Fibroblast of skin of left quadriceps (primary cell): ENCODE measurements around the gene CD22.

Experiments
- DNase-seq, 2 experiments: peaks; one replicate each; pipeline ENCODE4 v3.0.0-alpha.2; 2013; ENCODE audit warnings: low read depth in 2 of 2

Gene CD22

DNA sequence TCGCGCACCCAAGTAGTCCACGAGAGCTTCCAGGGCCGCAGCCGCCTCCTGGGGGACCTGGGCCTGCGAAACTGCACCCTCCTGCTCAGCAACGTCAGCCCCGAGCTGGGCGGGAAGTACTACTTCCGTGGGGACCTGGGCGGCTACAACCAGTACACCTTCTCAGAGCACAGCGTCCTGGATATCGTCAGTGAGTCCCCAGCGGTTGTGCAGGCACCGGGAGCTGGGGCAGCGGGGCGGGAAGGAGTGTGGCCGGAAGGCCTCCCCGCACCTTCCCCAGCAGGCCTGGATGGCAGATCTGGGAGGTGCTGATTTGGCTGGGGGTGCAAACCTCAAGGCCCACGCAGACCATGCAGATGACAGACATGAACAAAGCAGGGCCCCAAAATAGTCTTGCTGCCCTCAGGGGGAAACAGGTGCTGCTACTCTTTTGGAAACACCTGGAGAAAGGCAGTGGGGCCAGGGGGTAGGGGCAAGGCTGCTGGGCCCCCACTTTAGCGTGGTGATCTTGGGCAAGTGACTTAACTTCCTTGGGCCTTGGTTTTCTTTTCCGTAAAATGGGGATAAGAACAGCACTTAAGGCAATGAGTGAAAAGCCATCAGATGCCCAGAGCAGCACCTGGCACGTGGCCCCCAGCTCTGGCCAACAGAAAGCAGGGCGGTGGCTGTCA lies 33.1 kb upstream of the CD22 start:
- DNase-seq, result no peak

DNA sequence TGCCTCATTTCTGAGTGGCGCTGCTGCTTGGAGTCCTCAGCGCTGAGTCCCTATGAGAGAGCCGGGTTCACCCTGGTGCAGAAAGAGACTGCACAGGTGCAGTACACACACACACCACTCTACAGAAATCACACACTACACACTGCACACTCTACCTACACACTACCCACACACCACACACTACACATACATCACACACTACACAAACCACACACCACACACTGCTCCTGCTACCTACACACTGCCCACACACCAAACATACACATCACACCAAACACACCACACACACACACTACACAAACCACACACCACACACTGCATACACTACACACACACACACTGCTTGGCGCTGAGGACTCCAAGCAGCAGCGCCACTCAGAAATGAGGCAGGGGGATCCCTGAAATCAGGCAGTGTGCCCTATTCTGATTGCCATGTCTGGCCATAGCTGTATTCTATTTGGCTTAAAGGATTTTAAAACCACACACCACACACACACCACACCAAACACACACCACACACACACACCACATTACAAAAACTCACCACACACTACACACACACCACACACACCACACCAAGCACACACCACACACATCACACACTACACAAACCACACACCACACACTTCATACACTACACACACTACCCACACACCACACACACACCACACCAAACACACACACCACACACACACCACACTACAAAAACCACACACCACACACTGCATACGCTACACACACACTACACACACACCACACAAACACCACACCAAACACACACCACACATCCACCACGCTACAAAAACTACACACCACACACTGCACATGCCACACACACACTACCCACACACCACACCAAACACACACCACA lies 32.1 kb upstream of the CD22 start:
- no peak for DNase-seq

DNA sequence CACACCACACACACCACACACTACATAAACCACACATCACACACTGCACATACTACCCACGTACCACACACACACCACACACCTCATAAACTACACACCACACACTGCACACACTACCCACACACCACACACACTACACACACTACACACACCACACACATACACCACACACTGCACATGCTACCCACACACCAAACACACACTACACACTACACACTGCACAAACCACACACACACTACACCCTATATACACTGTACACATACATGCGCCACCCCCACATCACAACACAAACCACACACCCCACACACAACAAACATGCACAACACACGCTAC lies 31.5 kb upstream of the CD22 start:
- no peak for DNase-seq

DNA sequence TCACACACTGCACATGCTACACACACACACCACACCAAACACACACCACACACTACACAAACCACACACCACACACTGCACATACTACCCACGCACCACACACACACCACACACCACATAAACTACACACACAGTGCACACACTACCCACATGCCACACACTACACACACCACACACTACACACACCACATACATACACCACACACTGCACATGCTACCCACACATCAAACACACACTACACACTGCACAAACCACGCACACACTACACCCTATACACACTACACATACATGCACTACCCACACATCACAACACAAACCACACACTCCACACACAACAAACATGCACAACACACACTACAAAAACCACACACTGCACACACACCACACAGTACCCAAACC lies 31.1 kb upstream of the CD22 start:
- no peak for DNase-seq

DNA sequence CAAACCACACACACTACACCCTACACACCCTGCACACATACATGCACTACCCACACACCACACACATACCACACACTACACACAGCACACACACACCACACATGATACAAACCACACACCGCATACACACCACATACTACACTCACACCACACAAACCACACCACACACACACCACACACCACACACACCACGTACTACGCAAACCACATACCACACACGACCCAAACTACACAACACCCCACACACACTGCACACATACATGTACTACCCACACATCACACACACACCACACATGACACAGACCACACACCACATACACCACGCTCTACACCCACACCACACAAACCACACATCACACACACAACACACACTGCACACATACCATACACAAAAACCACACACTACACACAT lies 30.4 kb upstream of the CD22 start:
- DNase-seq, result no peak

DNA sequence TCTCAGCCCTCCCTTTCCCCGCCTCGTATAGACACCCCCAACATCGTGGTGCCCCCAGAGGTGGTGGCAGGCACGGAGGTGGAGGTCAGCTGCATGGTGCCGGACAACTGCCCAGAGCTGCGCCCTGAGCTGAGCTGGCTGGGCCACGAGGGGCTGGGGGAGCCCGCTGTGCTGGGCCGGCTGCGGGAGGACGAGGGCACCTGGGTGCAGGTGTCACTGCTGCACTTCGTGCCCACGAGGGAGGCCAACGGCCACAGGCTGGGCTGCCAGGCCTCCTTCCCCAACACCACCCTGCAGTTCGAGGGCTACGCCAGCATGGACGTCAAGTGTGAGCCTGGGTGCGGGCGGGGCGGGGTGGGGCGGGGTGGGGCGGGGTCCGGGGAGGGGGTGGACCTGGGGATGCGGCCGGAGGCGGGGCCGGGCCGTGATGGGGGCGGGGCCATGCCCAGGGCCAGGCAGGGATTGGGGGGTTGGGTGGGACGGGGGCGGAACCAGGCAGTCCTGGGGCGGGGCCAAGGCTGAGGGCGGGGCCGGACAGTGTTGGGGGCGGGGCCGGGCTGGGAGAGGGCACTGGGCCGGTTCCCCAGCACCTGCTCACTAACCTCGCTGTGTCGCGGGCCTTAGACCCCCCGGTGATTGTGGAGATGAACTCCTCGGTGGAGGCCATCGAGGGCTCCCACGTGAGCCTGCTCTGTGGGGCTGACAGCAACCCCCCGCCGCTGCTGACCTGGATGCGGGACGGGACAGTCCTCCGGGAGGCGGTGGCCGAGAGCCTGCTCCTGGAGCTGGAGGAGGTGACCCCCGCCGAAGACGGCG lies 29.3 kb upstream of the CD22 start:
- DNase-seq, result no peak

GRCh38 chr19:35300339-35300649 lies 28.7 kb upstream of the CD22 start:
- no peak for DNase-seq

- no peak for DNase-seq
These were observed 27.0 kb upstream of the CD22 start for GRCh38 chr19:35301961-35302360.

GRCh38 chr19:35302446-35302845 lies 26.5 kb upstream of the CD22 start:
- no peak for DNase-seq

DNA sequence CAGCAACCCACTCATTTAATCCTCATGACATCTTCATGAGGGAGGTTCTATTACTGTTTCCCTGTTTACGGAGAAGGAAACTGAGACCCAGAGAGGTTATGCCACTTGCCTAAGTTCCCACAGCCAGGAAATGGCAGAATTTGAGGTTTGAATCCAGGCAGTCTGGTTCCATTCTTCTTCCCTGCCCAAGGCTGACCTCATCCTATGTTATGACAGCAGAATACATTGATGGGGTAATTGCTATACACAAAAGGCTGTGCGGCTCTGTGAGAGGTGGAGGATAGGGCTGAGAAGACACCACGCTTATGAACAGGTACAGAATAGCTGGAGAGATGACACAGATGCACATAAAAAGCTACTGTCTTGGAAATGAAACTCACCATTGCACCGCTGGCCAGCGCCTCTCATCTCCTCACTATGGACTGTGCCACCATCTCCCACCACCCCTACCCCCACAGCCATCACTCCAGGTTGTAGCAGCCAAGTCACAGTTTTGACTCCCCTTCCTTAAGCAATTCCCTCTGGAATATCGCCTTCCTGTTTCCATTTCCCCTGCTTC lies 25.6 kb upstream of the CD22 start:
- no peak for DNase-seq

- no peak for DNase-seq
These were observed 25.0 kb upstream of the CD22 start for GRCh38 chr19:35304036-35304435.

GRCh38 chr19:35305181-35305580 lies 23.8 kb upstream of the CD22 start:
- DNase-seq, result no peak

GRCh38 chr19:35306473-35307246 lies 22.3 kb upstream of the CD22 start:
- DNase-seq, result no peak

- DNase-seq, result no peak
These were observed 21.1 kb upstream of the CD22 start for GRCh38 chr19:35307931-35308330.

GRCh38 chr19:35308910-35309309 lies 20.1 kb upstream of the CD22 start:
- no peak for DNase-seq

DNA sequence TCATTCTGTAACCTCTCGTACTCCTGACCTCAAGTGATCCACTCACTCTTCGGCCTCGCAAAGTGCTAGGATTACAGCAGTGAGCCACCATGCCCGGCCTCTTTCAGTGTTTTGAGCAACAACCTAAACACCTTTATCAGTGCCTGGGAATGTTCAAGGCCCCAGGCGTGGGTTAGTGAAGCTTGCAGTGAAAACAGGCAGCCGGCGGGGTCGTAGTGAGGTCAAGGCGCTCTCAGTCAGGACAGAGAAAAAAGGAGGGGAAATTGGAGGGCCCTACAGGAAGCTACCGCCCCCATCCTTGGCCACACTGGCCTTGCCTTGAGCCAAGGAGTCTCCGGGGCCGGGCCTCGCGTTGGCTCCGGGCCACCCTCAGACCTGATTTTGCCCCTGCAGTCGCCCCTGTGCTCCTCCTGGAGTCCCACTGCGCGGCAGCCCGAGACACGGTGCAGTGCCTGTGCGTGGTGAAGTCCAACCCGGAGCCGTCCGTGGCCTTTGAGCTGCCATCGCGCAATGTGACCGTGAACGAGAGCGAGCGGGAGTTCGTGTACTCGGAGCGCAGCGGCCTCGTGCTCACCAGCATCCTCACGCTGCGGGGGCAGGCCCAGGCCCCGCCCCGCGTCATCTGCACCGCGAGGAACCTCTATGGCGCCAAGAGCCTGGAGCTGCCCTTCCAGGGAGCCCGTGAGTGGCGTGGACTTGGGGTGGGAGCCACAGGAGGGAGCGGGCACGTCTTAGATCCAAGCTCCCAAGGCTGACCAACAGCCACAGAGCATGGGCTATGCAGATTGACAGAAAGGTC lies 19.3 kb upstream of the CD22 start:
- DNase-seq, result no peak

- DNase-seq, result no peak
These were observed 18.7 kb upstream of the CD22 start for GRCh38 chr19:35310331-35310730.

- no peak for DNase-seq
These were observed 18.0 kb upstream of the CD22 start for GRCh38 chr19:35310811-35311465.

GRCh38 chr19:35311901-35312665 lies 16.9 kb upstream of the CD22 start:
- DNase-seq, result no peak

DNA sequence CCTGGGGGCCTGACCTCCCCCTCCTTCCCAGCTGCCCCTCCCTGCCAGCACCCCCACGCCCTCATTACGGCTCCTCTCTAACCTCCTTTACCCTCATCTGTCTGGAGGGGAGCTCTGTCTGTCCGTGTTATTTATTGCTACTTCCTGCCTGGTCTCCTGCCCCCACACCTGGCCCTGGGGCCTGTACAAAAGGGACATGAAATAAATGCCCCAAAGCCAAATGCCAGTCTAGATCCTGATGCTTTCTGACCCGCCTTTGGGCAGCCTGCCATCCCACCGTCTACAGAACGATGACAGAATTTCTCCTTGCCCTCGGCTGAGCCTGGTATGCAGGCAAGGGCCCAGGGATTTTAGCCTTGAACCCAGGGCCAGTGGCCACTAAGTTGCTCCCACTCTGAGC lies 15.4 kb upstream of the CD22 start:
- DNase-seq, result no peak
